Adrenal gland (tissue), 5 donors: ENCODE measurements around the gene NDUFAF2.
"Not testable (repeated sequence)": the region's sequence is repeated elsewhere in the genome, so short reads cannot be mapped to it uniquely, and the experiment has no call there.

Experiments
- CTCF ChIP-seq, 6 experiments: fragments of 450-650 bp in 4 of 6; fragments of 200-600 bp in 2 of 6; sonication (generic) in 1 of 6; IDR thresholded peaks; 1 replicate in 5 of 6; 2 replicates in 1 of 6; pipeline versions ENCODE4 v1.5.1 to v1.8.0; 2016 to 2021; ENCODE audit warnings: antibody characterized with exemption in 6 of 6, mild to moderate bottlenecking in 2 of 6, moderate library complexity in 1 of 6
- POLR2A ChIP-seq, 2 donors: fragments of 450-650 bp; IDR thresholded peaks; one replicate each; pipeline ENCODE4 v1.6.1; 2017; ENCODE audit warnings: antibody characterized with exemption in 2 of 2, mild to moderate bottlenecking in 2 of 2, moderate library complexity in 1 of 2
- donor health status: DM: no; HTN: no; CAD: no.

GRCh38 chr5:61187826-61188225 lies 242.8 kb downstream of the NDUFAF2 start:
- not testable (repeated sequence) for TF ChIP-seq CTCF, POLR2A (IDR thresholded peaks at IDR 0.05)
